GM03348 (cell line): Measurements from ENCODE around the gene GALNT16.

Source experiments
- DNase-seq: peaks from one replicate; pipeline ENCODE4 v3.0.0; 2012; ENCODE audit warnings: low spot score

Gene GALNT16

GRCh38 chr14:69335371-69335771 lies 75.4 kb downstream of the GALNT16 start:
- no peak for DNase-seq

GRCh38 chr14:69337984-69338383 lies 78.0 kb downstream of the GALNT16 start:
- no peak for DNase-seq

- DNase-seq, result no peak
These were observed 79.5 kb downstream of the GALNT16 start for GRCh38 chr14:69339426-69339825.

GRCh38 chr14:69342928-69343525 lies 83.1 kb downstream of the GALNT16 start:
- DNase-seq, result no peak

- no peak for DNase-seq
These were observed 84.2 kb downstream of the GALNT16 start for GRCh38 chr14:69344171-69344570.

GRCh38 chr14:69345402-69345801 lies 85.4 kb downstream of the GALNT16 start:
- DNase-seq, result no peak

GRCh38 chr14:69346710-69347109 lies 86.8 kb downstream of the GALNT16 start:
- peak; percentile 78 for DNase-seq

- DNase-seq, result no peak
These were observed 89.3 kb downstream of the GALNT16 start for GRCh38 chr14:69349091-69349777.

- no peak for DNase-seq
These were observed 90.9 kb downstream of the GALNT16 start for GRCh38 chr14:69350892-69351291.

- no peak for DNase-seq
These were observed 91.4 kb downstream of the GALNT16 start for GRCh38 chr14:69351385-69351784.

- no peak for DNase-seq
These were observed 92.0 kb downstream of the GALNT16 start for GRCh38 chr14:69351911-69352310.

- no peak for DNase-seq
These were observed 93.2 kb downstream of the GALNT16 start for GRCh38 chr14:69353168-69353567.

- no peak for DNase-seq
These were observed 94.6 kb downstream of the GALNT16 start for GRCh38 chr14:69354383-69355153.

GRCh38 chr14:69355154-69355597 lies 95.2 kb downstream of the GALNT16 start:
- no peak for DNase-seq

GRCh38 chr14:69355607-69356281 lies 95.8 kb downstream of the GALNT16 start:
- peak; percentile 87 for DNase-seq

GRCh38 chr14:69356903-69357543 lies 97.1 kb downstream of the GALNT16 start:
- DNase-seq, result no peak

- no peak for DNase-seq
These were observed 97.7 kb downstream of the GALNT16 start for GRCh38 chr14:69357544-69358200.

GRCh38 chr14:69358233-69358963 lies 98.4 kb downstream of the GALNT16 start:
- no peak for DNase-seq

- no peak for DNase-seq
These were observed 99.0 kb downstream of the GALNT16 start for GRCh38 chr14:69358966-69359365.

- DNase-seq, result no peak
These were observed 100.6 kb downstream of the GALNT16 start for GRCh38 chr14:69360438-69361108.
